ENCODE measurements around the gene CHRNE. TPM values are rescaled to one million over a fixed set of nuclear protein-coding genes. Genes with fewer than 3 reads are reported as not detected.
A peak's percentile ranks its signal among the peaks of the same experiment; 100 is the strongest.

The CHRNE gene
- total and polyA plus RNA-seq, 2 of the 4 experiments (the other 2 are of a cell fraction): under 0.01 to 0.21 TPM

DNA sequence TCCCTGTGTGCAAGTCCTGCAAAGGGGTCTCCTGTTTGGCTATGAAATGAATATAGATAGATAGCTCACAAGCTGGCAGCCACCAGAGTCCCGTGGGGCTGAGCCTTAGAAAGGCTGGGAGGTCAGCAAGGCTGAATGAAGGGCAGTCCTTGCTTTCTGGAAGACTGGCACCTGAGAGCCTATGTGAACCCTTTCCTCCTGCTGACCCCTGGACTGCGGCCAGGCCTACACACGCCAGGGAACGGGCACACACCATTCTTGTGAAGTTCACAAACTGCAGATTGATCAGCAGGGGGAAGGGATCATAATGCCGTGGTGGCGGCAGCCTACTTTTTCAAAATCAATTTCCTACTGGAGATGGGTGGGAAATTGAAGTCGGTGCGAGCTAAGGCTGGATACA lies 4.5 kb downstream of the CHRNE start:
- WGBS, 2 experiments (ENCODE audit: extremely low coverage in 2 of 2, insufficient read length in 1 of 2): 90% methylated on average over 5 of the region's 8 CpGs; no CpG with 5 or more reads in 1 of the 2 experiments
- dilution Hi-C loops (cut with HindIII; ENCODE audit: low sequenced_read_pairs, unreplicated experiment): no loop called here

More for the DNA sequence above, 4.5 kb downstream of the CHRNE start:
- Histone ChIP-seq H4K8ac (ENCODE audit: low read depth in 2 of 2, low read length in 2 of 2) (no peak overlapping the region), H3K9me1 (ENCODE audit: insufficient read depth, low read length) (peaks cover 2% of the 10 kb centered on the region; the same call in 1 of the 2 replicates), H3K36me3 (ENCODE audit: control insufficient read depth, insufficient read depth, low read length) (peaks cover 40% of the 10 kb centered on the region), H3K4ac (ENCODE audit: low read depth, low read length) (no peak overlapping the region), H3K14ac (replicated peaks; ENCODE audit: low read depth, low read length) (no peak overlapping the region), H4K20me1 (ENCODE audit: insufficient read depth, low read length) (no peaks in the 10 kb centered on the region; the same call in none of the 2 replicates), H3K18ac (ENCODE audit: low read depth, low read length) (no peak overlapping the region), H2AK5ac (ENCODE audit: low read depth, low read length) (no peak overlapping the region), H2BK120ac (ENCODE audit: low read depth, low read length) (no peak overlapping the region), H2AK9ac (replicated peaks; ENCODE audit: low read depth, low read length, poor library complexity) (peak overlapping the region; percentile 58), H3K4me2 (ENCODE audit: low read depth, low read length) (no peak overlapping the region), H3K4me1 (ENCODE audit: control insufficient read depth, insufficient read depth, low read length) (no peaks in the 10 kb centered on the region), H2AFZ (replicated peaks; ENCODE audit: low read length, poor library complexity) (no peak overlapping the region), H4K91ac (ENCODE audit: insufficient read depth, low read depth, low read length) (no peak overlapping the region), H3K9me3 (ENCODE audit: control insufficient read depth, insufficient read depth, low read length) (no peaks in the 10 kb centered on the region; the same call in 1 of the 2 replicates), H3K79me1 (ENCODE audit: low read depth in 1 of 2, low read length in 2 of 2) (no peaks in the 10 kb centered on the region), H2BK20ac (ENCODE audit: low read depth, low read length) (no peak overlapping the region), H2BK15ac (ENCODE audit: low read depth, low read length) (no peak overlapping the region), H3K23ac (ENCODE audit: low read depth, low read length) (no peak overlapping the region), H3K56ac (ENCODE audit: extremely low read depth, insufficient read depth, low read length) (no peak overlapping the region), H3K27me3 (ENCODE audit: control insufficient read depth, insufficient read depth, low read length) (no peaks in the 10 kb centered on the region; the same call in 1 of the 2 replicates), H3K27ac (ENCODE audit: insufficient read depth, low read length) (no peak overlapping the region), H3K4me3 (ENCODE audit: insufficient read depth, low read depth, low read length) (no peak overlapping the region), H2BK5ac (ENCODE audit: low read depth, low read length, poor library complexity, severe bottlenecking) (no peak overlapping the region), H4K5ac (ENCODE audit: low read depth, low read length) (no peak overlapping the region), H3K9ac (ENCODE audit: low read depth, low read length) (no peak overlapping the region)
- POLR2A ChIA-PET (ENCODE audit: unreplicated experiment): interaction anchor here (0.6 kb wide), 1 partner anchor 344 kb away, joined by 4 read pairs; no protein-coding TSS in a partner anchor
- DNase-seq (no peak), ATAC-seq (ENCODE audit: low read depth) (no peak)
- CTCF ChIA-PET: no interaction called here
- intact Hi-C loops (cut with micrococcal nuclease): no loop called here
- no TSS peak for BruUV-seq (replicated peaks)
- in situ Hi-C loops (cut with MboI; ENCODE audit: low sequenced_read_pairs): no loop called here
- TF ChIP-seq CHD1 (IDR thresholded peaks at IDR 0.05; ENCODE audit: low read depth, low read length) (no peak), RCOR1 (IDR thresholded peaks at IDR 0.05; ENCODE audit: insufficient replicate concordance, low read length) (no peak), NFE2L2 (IDR thresholded peaks at IDR 0.05; ENCODE audit: low read depth, low read length) (no peak), FOS (IDR thresholded peaks at IDR 0.05; ENCODE audit: low read depth, low read length) (no peak), MXI1 (IDR thresholded peaks at IDR 0.05; ENCODE audit: borderline replicate concordance, low read depth, low read length) (no peak), MAZ (IDR thresholded peaks at IDR 0.05; ENCODE audit: borderline replicate concordance, low read depth, low read length) (no peak), RAD21 (IDR thresholded peaks at IDR 0.05; ENCODE audit: low read length) (no peak), CEBPB (IDR thresholded peaks at IDR 0.05; ENCODE audit: low read depth, low read length) (no peak), SMC3 (IDR thresholded peaks at IDR 0.05; ENCODE audit: low read depth, low read length) (no peak), MAFK (IDR thresholded peaks at IDR 0.05; ENCODE audit: low read depth, low read length) (no peak), BHLHE40 (IDR thresholded peaks at IDR 0.05; ENCODE audit: low read depth, low read length) (no peak), RFX5 (IDR thresholded peaks at IDR 0.05; ENCODE audit: low read depth, low read length) (no peak), POLR2A (IDR thresholded peaks at IDR 0.05; ENCODE audit: low read depth, low read length) (no peak)
- TF ChIP-seq, protein P1, sequence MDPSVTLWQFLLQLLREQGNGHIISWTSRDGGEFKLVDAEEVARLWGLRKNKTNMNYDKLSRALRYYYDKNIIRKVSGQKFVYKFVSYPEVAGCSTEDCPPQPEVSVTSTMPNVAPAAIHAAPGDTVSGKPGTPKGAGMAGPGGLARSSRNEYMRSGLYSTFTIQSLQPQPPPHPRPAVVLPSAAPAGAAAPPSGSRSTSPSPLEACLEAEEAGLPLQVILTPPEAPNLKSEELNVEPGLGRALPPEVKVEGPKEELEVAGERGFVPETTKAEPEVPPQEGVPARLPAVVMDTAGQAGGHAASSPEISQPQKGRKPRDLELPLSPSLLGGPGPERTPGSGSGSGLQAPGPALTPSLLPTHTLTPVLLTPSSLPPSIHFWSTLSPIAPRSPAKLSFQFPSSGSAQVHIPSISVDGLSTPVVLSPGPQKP (IDR thresholded peaks at IDR 0.05; ENCODE audit: borderline replicate concordance, low read depth, low read length): no peak
- TF ChIP-seq, protein P2, sequence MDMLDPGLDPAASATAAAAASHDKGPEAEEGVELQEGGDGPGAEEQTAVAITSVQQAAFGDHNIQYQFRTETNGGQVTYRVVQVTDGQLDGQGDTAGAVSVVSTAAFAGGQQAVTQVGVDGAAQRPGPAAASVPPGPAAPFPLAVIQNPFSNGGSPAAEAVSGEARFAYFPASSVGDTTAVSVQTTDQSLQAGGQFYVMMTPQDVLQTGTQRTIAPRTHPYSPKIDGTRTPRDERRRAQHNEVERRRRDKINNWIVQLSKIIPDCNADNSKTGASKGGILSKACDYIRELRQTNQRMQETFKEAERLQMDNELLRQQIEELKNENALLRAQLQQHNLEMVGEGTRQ (IDR thresholded peaks at IDR 0.05; ENCODE audit: low read depth, low read length): no peak
- TF ChIP-seq, protein P3, sequence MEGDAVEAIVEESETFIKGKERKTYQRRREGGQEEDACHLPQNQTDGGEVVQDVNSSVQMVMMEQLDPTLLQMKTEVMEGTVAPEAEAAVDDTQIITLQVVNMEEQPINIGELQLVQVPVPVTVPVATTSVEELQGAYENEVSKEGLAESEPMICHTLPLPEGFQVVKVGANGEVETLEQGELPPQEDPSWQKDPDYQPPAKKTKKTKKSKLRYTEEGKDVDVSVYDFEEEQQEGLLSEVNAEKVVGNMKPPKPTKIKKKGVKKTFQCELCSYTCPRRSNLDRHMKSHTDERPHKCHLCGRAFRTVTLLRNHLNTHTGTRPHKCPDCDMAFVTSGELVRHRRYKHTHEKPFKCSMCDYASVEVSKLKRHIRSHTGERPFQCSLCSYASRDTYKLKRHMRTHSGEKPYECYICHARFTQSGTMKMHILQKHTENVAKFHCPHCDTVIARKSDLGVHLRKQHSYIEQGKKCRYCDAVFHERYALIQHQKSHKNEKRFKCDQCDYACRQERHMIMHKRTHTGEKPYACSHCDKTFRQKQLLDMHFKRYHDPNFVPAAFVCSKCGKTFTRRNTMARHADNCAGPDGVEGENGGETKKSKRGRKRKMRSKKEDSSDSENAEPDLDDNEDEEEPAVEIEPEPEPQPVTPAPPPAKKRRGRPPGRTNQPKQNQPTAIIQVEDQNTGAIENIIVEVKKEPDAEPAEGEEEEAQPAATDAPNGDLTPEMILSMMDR (conservative IDR thresholded peaks at IDR 0.05; ENCODE audit: low read depth, low read length): no peak
